HEK293T (cell line): ENCODE results near the gene BCL3.

Experiments
- BHLHE40 ChIP-seq: fragments of 450-650 bp; IDR thresholded peaks from 2 replicates; pipeline ENCODE4 v1.6.1; 2016; ENCODE audit warnings: mild to moderate bottlenecking, moderate library complexity, borderline replicate concordance
- ELF4 ChIP-seq: fragments of 450-650 bp; IDR thresholded peaks from 2 replicates; pipeline ENCODE4 v1.6.1; 2017; ENCODE audit warnings: antibody characterized with exemption
- FOXA1 ChIP-seq: fragments of 450-650 bp; IDR thresholded peaks from 2 replicates; pipeline ENCODE4 v1.6.1; 2016; ENCODE audit warnings: mild to moderate bottlenecking
- FOXM1 ChIP-seq: fragments of 450-650 bp; IDR thresholded peaks from 2 replicates; pipeline ENCODE4 v1.6.1; 2017; ENCODE audit warnings: mild to moderate bottlenecking, borderline replicate concordance
- HDGF ChIP-seq: fragments of 450-650 bp; IDR thresholded peaks from 2 replicates; pipeline ENCODE4 v1.6.1; 2017; ENCODE audit warnings: antibody characterized with exemption, borderline replicate concordance
- L3MBTL2 ChIP-seq: fragments of 450-650 bp; conservative IDR thresholded peaks from 2 replicates; pipeline ENCODE4 v1.6.1; 2016; ENCODE audit warnings: mild to moderate bottlenecking
- NFRKB ChIP-seq: fragments of 450-650 bp; IDR thresholded peaks from 2 replicates; pipeline ENCODE4 v1.6.1; 2016; ENCODE audit warnings: mild to moderate bottlenecking, moderate library complexity
- SP1 ChIP-seq: fragments of 450-650 bp; IDR thresholded peaks from 2 replicates; pipeline ENCODE4 v1.6.1; 2017
- SUZ12 ChIP-seq: fragments of 450-650 bp; IDR thresholded peaks from 2 replicates; pipeline ENCODE4 v1.6.1; 2016; ENCODE audit warnings: mild to moderate bottlenecking
- TARDBP ChIP-seq: fragments of 450-650 bp; IDR thresholded peaks from 2 replicates; pipeline ENCODE4 v1.6.1; 2016
- ZNF384 ChIP-seq: fragments of 450-650 bp; IDR thresholded peaks from 2 replicates; pipeline ENCODE4 v1.6.1; 2016
- TF ChIP-seq, protein P1 (sequence below): fragments of 450-650 bp; IDR thresholded peaks from 2 replicates; pipeline ENCODE4 v1.6.1; 2016

DNA sequence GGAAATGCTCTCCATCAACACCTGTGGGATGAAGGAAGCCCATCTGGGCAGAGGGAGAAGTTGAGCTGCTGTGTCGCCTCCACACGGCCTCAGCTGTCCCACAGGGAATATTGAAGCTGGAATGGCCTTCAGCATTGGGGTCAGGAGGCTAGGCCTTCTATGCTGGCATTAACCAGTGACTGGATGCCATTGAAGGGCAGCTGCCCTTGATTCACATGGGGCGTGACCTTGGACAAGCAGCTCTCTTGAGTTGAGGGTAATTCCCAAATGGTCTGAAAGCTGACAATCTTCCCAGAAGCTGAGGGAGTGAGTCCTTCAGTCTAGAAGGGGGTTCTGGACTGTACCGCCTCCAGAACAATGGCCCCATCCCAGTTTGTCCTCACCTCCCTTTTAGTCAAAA is 6.7 kb downstream of the BCL3 start:
- TF ChIP-seq ELF4: no peak
- TF ChIP-seq NFRKB: no peak
- TF ChIP-seq, protein P1, sequence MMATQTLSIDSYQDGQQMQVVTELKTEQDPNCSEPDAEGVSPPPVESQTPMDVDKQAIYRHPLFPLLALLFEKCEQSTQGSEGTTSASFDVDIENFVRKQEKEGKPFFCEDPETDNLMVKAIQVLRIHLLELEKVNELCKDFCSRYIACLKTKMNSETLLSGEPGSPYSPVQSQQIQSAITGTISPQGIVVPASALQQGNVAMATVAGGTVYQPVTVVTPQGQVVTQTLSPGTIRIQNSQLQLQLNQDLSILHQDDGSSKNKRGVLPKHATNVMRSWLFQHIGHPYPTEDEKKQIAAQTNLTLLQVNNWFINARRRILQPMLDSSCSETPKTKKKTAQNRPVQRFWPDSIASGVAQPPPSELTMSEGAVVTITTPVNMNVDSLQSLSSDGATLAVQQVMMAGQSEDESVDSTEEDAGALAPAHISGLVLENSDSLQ: no peak
- no peak for TF ChIP-seq ZNF384
- no peak for TF ChIP-seq SUZ12
- TF ChIP-seq HDGF: no peak
- TF ChIP-seq TARDBP: no peak
- TF ChIP-seq FOXA1: no peak
- no peak for TF ChIP-seq FOXM1
- no peak for TF ChIP-seq BHLHE40
- no peak for TF ChIP-seq SP1
- no peak for TF ChIP-seq L3MBTL2
